SK-N-SH treated with all-trans-retinoic acid at 6 μM for 48 hours (cell line): ENCODE data around the gene KCNMB2.

Source experiments
- ATAC-seq: fragments of 200-7000 bp; cut with Tn5 transposase; 3 replicates; pipeline ENCODE4 v1.9.1; 2020; ENCODE audit warnings: mild to moderate bottlenecking, moderate library complexity
- ARNTL ChIP-seq: fragments of 450-650 bp; formaldehyde crosslinking; IDR thresholded peaks from 2 replicates; pipeline ENCODE4 v1.5.0; 2020; ENCODE audit warnings: low read depth, mild to moderate bottlenecking, moderate library complexity, borderline replicate concordance
- BACH2 ChIP-seq: fragments of 250-450 bp; sonication (Bioruptor Pico); IDR thresholded peaks from 2 replicates; pipeline ENCODE4 v1.9.0; 2021; ENCODE audit warnings: mild to moderate bottlenecking, borderline replicate concordance
- CSDC2 ChIP-seq: fragments of 250-450 bp; sonication (Bioruptor Pico); IDR thresholded peaks from 2 replicates; pipeline ENCODE4 v1.5.0; 2020; ENCODE audit warnings: mild to moderate bottlenecking, moderate library complexity
- GLIS3 ChIP-seq: fragments of 250-450 bp; sonication (Bioruptor Pico); IDR thresholded peaks from 2 replicates; pipeline ENCODE4 v1.5.0; 2020; ENCODE audit warnings: mild to moderate bottlenecking, moderate library complexity
- ISL1 ChIP-seq: fragments of 250-450 bp; sonication (Bioruptor Pico); IDR thresholded peaks from 2 replicates; pipeline ENCODE4 v2.1.2; 2022; ENCODE audit warnings: mild to moderate bottlenecking, moderate library complexity
- OSR1 ChIP-seq: fragments of 250-450 bp; sonication (Bioruptor Pico); IDR thresholded peaks from 2 replicates; pipeline ENCODE4 v1.8.0; 2022; ENCODE audit warnings: moderate library complexity, mild to moderate bottlenecking, inconsistent platforms
- PPARA ChIP-seq: fragments of 250-450 bp; sonication (Bioruptor Pico); IDR thresholded peaks from 2 replicates; pipeline ENCODE4 v1.5.0; 2020; ENCODE audit warnings: mild to moderate bottlenecking, borderline replicate concordance
- RARB ChIP-seq: fragments of 250-450 bp; sonication (Bioruptor Pico); IDR thresholded peaks from 2 replicates; pipeline ENCODE4 v1.8.0; 2021; ENCODE audit warnings: mild to moderate bottlenecking, moderate library complexity
- SNAI2 ChIP-seq: fragments of 250-450 bp; sonication (Bioruptor Pico); IDR thresholded peaks from 2 replicates; pipeline ENCODE4 v1.5.0; 2020; ENCODE audit warnings: mild to moderate bottlenecking, moderate library complexity
- TCF4 ChIP-seq: fragments of 250-450 bp; sonication (Bioruptor Pico); IDR thresholded peaks from 2 replicates; pipeline ENCODE4 v1.8.0; 2021; ENCODE audit warnings: mild to moderate bottlenecking, moderate library complexity, borderline replicate concordance
- TOX ChIP-seq: fragments of 250-450 bp; sonication (Bioruptor Pico); IDR thresholded peaks from 2 replicates; pipeline ENCODE4 v1.8.0; 2021; ENCODE audit warnings: mild to moderate bottlenecking, moderate library complexity, borderline replicate concordance
- ZC3H10 ChIP-seq: fragments of 250-450 bp; sonication (Bioruptor Pico); IDR thresholded peaks from 2 replicates; pipeline ENCODE4 v1.5.1; 2021; ENCODE audit warnings: mild to moderate bottlenecking, moderate library complexity
- ZFP3 ChIP-seq: fragments of 250-450 bp; sonication (Bioruptor Pico); IDR thresholded peaks from 2 replicates; pipeline ENCODE4 v1.5.0; 2020; ENCODE audit warnings: mild to moderate bottlenecking, moderate library complexity
- ZFP30 ChIP-seq: fragments of 450-650 bp; formaldehyde crosslinking; IDR thresholded peaks from 2 replicates; pipeline ENCODE4 v1.5.0; 2022; ENCODE audit warnings: mild to moderate bottlenecking, moderate library complexity
- ZNF565 ChIP-seq: fragments of 450-650 bp; formaldehyde crosslinking; conservative IDR thresholded peaks from 2 replicates; pipeline ENCODE4 v1.5.0; 2020; ENCODE audit warnings: low read depth, mild to moderate bottlenecking, moderate library complexity
- ZNF70 ChIP-seq: fragments of 450-650 bp; formaldehyde crosslinking; IDR thresholded peaks from 2 replicates; pipeline ENCODE4 v1.5.0; 2020; ENCODE audit warnings: mild to moderate bottlenecking, moderate library complexity
- ZNF8 ChIP-seq: fragments of 450-650 bp; formaldehyde crosslinking; IDR thresholded peaks from 2 replicates; pipeline ENCODE4 v1.5.0; 2020; ENCODE audit warnings: mild to moderate bottlenecking, moderate library complexity
- TF ChIP-seq, protein P1 (sequence below): fragments of 250-450 bp; sonication (Bioruptor Pico); IDR thresholded peaks from 2 replicates; pipeline ENCODE4 v1.5.1; 2021; ENCODE audit warnings: mild to moderate bottlenecking, moderate library complexity
- TF ChIP-seq, protein P2 (sequence below): fragments of 250-450 bp; sonication (Bioruptor Pico); IDR thresholded peaks from 2 replicates; pipeline ENCODE4 v1.8.0; 2021; ENCODE audit warnings: low read depth, mild to moderate bottlenecking, moderate library complexity, borderline replicate concordance
- TF ChIP-seq, protein P3 (sequence below): fragments of 250-450 bp; sonication (Bioruptor Pico); IDR thresholded peaks from 2 replicates; pipeline ENCODE4 v1.5.0; 2020; ENCODE audit warnings: mild to moderate bottlenecking, moderate library complexity
- TF ChIP-seq, protein P4 (sequence below): fragments of 250-450 bp; sonication (Bioruptor Pico); IDR thresholded peaks from 2 replicates; pipeline ENCODE4 v1.8.0; 2020; ENCODE audit warnings: mild to moderate bottlenecking, moderate library complexity, borderline replicate concordance
- TF ChIP-seq, protein P5 (sequence below): fragments of 250-450 bp; sonication (Bioruptor Pico); IDR thresholded peaks from 2 replicates; pipeline ENCODE4 v1.5.1; 2020; ENCODE audit warnings: low read depth, mild to moderate bottlenecking, moderate library complexity

KCNMB2 gene

DNA sequence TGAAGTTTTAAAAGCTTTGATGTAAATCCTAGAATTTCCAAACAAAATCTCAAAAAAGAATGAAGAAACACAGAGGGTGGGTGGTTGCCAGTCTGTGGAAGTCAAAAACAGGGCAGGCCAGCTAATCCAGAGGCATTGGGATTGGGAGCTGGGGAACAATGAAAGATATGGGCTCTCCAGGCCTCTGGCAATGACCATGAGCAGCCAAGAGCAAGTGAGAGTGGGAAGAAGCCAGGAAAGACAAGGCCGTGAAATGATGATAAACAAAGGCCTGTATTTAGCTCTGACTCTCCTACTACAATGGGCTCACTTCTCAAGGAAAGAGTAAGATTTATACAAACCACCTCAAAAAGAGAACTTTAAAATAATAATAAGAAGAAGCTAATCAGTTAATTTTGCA lies 286.9 kb downstream of the KCNMB2 start (continued):
- TF ChIP-seq TCF4 (no peak), GLIS3 (CRISPR knock-in tag) (no peak)
- TF ChIP-seq, protein P1, sequence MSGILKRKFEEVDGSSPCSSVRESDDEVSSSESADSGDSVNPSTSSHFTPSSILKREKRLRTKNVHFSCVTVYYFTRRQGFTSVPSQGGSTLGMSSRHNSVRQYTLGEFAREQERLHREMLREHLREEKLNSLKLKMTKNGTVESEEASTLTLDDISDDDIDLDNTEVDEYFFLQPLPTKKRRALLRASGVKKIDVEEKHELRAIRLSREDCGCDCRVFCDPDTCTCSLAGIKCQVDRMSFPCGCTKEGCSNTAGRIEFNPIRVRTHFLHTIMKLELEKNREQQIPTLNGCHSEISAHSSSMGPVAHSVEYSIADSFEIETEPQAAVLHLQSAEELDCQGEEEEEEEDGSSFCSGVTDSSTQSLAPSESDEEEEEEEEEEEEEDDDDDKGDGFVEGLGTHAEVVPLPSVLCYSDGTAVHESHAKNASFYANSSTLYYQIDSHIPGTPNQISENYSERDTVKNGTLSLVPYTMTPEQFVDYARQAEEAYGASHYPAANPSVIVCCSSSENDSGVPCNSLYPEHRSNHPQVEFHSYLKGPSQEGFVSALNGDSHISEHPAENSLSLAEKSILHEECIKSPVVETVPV = no peak

DNA sequence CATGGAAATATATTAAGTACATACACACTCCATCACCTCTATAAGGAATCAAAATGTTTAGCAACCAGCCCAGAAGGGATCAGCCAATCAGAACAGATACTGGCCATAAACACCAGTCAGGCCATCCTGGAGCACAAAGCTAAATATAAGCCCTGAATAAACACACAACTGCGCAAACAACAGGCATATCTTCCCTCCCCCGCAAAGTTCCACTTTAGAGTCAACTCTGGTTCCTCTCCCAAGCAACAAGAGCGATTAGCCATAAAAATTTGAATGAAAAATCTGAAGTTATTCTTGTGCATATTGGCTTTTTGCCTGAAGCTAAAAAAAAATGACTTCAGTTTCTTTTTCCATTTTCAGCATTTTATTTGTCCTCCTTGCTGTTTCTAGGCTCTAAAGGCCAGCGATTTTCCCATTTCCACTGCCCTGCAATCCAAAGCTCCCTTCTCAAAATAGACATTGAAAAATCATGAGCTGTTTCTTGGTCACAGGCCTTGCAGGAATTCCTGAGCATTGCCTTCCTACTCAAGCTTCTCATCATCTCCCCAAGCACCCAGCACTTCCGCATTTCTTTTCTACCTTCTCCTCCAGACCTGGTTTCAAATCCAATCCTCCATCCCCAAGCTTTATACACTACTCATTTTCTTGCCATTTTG lies 287.5 kb downstream of the KCNMB2 start:
- TF ChIP-seq ISL1 (CRISPR knock-in tag) (no peak), ZNF8 (no peak), TOX (CRISPR knock-in tag) (no peak), TCF4 (no peak), ZC3H10 (CRISPR knock-in tag) (no peak), ZNF70 (CRISPR knock-in tag) (no peak), CSDC2 (CRISPR knock-in tag) (no peak), ZNF565 (CRISPR knock-in tag) (no peak), ZFP3 (CRISPR knock-in tag) (no peak), PPARA (CRISPR knock-in tag) (no peak), BACH2 (CRISPR knock-in tag) (no peak), ARNTL (CRISPR knock-in tag) (no peak), ZFP30 (CRISPR knock-in tag) (no peak)
- TF ChIP-seq, protein P2, sequence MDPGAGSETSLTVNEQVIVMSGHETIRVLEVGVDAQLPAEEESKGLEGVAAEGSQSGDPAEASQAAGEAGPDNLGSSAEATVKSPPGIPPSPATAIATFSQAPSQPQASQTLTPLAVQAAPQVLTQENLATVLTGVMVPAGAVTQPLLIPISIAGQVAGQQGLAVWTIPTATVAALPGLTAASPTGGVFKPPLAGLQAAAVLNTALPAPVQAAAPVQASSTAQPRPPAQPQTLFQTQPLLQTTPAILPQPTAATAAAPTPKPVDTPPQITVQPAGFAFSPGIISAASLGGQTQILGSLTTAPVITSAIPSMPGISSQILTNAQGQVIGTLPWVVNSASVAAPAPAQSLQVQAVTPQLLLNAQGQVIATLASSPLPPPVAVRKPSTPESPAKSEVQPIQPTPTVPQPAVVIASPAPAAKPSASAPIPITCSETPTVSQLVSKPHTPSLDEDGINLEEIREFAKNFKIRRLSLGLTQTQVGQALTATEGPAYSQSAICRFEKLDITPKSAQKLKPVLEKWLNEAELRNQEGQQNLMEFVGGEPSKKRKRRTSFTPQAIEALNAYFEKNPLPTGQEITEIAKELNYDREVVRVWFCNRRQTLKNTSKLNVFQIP (CRISPR knock-in tag) = no peak
- TF ChIP-seq, protein P1 = no peak
- TF ChIP-seq, protein P3, sequence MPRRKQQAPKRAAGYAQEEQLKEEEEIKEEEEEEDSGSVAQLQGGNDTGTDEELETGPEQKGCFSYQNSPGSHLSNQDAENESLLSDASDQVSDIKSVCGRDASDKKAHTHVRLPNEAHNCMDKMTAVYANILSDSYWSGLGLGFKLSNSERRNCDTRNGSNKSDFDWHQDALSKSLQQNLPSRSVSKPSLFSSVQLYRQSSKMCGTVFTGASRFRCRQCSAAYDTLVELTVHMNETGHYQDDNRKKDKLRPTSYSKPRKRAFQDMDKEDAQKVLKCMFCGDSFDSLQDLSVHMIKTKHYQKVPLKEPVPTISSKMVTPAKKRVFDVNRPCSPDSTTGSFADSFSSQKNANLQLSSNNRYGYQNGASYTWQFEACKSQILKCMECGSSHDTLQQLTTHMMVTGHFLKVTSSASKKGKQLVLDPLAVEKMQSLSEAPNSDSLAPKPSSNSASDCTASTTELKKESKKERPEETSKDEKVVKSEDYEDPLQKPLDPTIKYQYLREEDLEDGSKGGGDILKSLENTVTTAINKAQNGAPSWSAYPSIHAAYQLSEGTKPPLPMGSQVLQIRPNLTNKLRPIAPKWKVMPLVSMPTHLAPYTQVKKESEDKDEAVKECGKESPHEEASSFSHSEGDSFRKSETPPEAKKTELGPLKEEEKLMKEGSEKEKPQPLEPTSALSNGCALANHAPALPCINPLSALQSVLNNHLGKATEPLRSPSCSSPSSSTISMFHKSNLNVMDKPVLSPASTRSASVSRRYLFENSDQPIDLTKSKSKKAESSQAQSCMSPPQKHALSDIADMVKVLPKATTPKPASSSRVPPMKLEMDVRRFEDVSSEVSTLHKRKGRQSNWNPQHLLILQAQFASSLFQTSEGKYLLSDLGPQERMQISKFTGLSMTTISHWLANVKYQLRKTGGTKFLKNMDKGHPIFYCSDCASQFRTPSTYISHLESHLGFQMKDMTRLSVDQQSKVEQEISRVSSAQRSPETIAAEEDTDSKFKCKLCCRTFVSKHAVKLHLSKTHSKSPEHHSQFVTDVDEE (CRISPR knock-in tag) = no peak
- TF ChIP-seq, protein P4, sequence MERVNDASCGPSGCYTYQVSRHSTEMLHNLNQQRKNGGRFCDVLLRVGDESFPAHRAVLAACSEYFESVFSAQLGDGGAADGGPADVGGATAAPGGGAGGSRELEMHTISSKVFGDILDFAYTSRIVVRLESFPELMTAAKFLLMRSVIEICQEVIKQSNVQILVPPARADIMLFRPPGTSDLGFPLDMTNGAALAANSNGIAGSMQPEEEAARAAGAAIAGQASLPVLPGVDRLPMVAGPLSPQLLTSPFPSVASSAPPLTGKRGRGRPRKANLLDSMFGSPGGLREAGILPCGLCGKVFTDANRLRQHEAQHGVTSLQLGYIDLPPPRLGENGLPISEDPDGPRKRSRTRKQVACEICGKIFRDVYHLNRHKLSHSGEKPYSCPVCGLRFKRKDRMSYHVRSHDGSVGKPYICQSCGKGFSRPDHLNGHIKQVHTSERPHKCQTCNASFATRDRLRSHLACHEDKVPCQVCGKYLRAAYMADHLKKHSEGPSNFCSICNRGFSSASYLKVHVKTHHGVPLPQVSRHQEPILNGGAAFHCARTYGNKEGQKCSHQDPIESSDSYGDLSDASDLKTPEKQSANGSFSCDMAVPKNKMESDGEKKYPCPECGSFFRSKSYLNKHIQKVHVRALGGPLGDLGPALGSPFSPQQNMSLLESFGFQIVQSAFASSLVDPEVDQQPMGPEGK (CRISPR knock-in tag) = no peak
- ATAC-seq = no peak

DNA sequence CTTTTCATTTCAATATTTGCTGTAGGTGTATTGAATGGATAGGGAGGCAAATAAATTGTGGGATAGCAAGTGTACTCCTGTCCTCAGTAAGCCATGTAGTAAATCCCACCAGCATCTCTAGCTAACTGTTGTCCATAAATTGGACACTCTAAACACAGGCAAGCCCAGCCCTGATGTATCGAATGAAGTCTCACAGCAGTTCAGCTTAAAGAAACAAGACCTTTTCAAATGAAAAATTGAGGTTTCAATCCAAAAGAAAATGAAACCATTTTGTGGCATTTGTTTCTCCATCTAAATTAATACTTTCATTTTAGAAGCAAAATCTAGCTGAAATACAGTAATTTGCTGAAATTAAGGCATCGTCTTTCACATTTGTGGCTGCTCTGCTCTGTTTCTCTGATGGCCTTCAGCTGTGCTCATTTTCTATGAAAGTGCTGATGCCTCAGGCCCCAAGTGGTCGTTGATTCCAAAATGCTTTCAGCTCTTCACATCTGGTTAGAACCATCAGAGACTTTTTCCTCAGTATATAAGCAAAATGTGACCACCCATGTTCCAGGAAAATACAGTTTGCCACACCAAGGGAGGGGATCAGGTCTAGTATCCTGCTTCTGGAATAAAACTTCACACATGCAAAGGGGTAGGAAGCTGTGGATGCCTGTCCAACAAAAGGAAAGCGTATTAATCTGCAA lies 290.3 kb downstream of the KCNMB2 start:
- no peak for ATAC-seq
- TF ChIP-seq OSR1 (no peak), SNAI2 (CRISPR knock-in tag) (no peak), RARB (CRISPR knock-in tag) (no peak), BACH2 (CRISPR knock-in tag) (no peak), PPARA (CRISPR knock-in tag) (no peak), ZNF565 (CRISPR knock-in tag) (no peak)
- TF ChIP-seq, protein P1 = no peak
- TF ChIP-seq, protein P3 (CRISPR knock-in tag) = no peak
- TF ChIP-seq, protein P5, sequence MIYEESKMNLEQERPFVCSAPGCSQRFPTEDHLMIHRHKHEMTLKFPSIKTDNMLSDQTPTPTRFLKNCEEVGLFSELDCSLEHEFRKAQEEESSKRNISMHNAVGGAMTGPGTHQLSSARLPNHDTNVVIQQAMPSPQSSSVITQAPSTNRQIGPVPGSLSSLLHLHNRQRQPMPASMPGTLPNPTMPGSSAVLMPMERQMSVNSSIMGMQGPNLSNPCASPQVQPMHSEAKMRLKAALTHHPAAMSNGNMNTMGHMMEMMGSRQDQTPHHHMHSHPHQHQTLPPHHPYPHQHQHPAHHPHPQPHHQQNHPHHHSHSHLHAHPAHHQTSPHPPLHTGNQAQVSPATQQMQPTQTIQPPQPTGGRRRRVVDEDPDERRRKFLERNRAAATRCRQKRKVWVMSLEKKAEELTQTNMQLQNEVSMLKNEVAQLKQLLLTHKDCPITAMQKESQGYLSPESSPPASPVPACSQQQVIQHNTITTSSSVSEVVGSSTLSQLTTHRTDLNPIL (CRISPR knock-in tag) = no peak
